D721Med (cell line): ENCODE data around the gene LDB2.

ENCODE experiments used
- DNase-seq: peaks from one replicate; pipeline ENCODE4 v3.0.0; 2011; ENCODE audit warnings: low spot score; ENCODE audit not compliant: insufficient read length
- FAIRE-seq: peaks from 2 replicates; lab custom pipeline; 2011; peaks lifted over from hg19 to GRCh38; lab: Jason Lieb, UNC
- CTCF ChIP-seq: IDR thresholded peaks from 2 replicates; pipeline ENCODE4 v1.5.1; 2012; ENCODE audit warnings: mild to moderate bottlenecking, control low read depth; ENCODE audit not compliant: insufficient read depth; ENCODE audit errors: missing control alignments

The LDB2 gene

GRCh38 chr4:16896881-16897750 lies 1.3 kb downstream of the LDB2 start:
- no peak for TF ChIP-seq CTCF
- no peak for DNase-seq
- FAIRE-seq: no peak

- no peak for FAIRE-seq
- no peak for TF ChIP-seq CTCF
- DNase-seq: no peak
Observed at GRCh38 chr4:16894406-16894805, 4.0 kb downstream of the LDB2 start.

GRCh38 chr4:16893141-16893651 lies 5.2 kb downstream of the LDB2 start:
- FAIRE-seq (no peak), DNase-seq (no peak)
- no peak for TF ChIP-seq CTCF

- TF ChIP-seq CTCF: no peak
- DNase-seq (no peak), FAIRE-seq (no peak)
Observed at GRCh38 chr4:16890651-16891050, 7.8 kb downstream of the LDB2 start.

GRCh38 chr4:16889945-16890344 lies 8.5 kb downstream of the LDB2 start:
- FAIRE-seq: no peak
- DNase-seq: no peak
- TF ChIP-seq CTCF: no peak

- no peak for TF ChIP-seq CTCF
- FAIRE-seq (no peak), DNase-seq (no peak)
Observed at GRCh38 chr4:16887887-16888286, 10.6 kb downstream of the LDB2 start.

- DNase-seq (no peak), FAIRE-seq (no peak)
- no peak for TF ChIP-seq CTCF
Observed at GRCh38 chr4:16884673-16885460, 13.6 kb downstream of the LDB2 start.
